ENCODE data around the gene HGD.

The HGD gene

GRCh38 chr3:120659285-120659684 is 22.8 kb downstream of the HGD start:
- H3K27ac ChIP-seq (ENCODE audit: low read depth, low read length) = no peak overlapping the region
- H3K27me3 ChIP-seq (ENCODE audit: control insufficient read depth in 5 of 5, insufficient read depth in 4 of 5, low read length in 5 of 5) = no peaks in the 10 kb centered on the region
- no peak overlapping the region for H3K9ac ChIP-seq (ENCODE audit: low read length in 5 of 5)
- H3K36me3 ChIP-seq (ENCODE audit: control insufficient read depth in 5 of 5, insufficient read depth in 5 of 5, low read length in 5 of 5) = no peaks in the 10 kb centered on the region
- H3K9me3 ChIP-seq (ENCODE audit: control insufficient read depth in 5 of 5, low read length in 5 of 5) = no peaks in the 10 kb centered on the region
- H3K4me1 ChIP-seq (ENCODE audit: control insufficient read depth in 5 of 5, insufficient read depth in 5 of 5, low read length in 5 of 5) = peaks cover 0 to 5% (median 0%) of the 10 kb centered on the region in 5 donors
- no peak overlapping the region for H3K4me3 ChIP-seq (ENCODE audit: low read depth in 1 of 5, low read length in 5 of 5)

- H3K27me3 ChIP-seq (ENCODE audit: control insufficient read depth in 5 of 5, insufficient read depth in 4 of 5, low read length in 5 of 5) = no peaks in the 10 kb centered on the region
- no peaks in the 10 kb centered on the region for H3K36me3 ChIP-seq (ENCODE audit: control insufficient read depth in 5 of 5, insufficient read depth in 5 of 5, low read length in 5 of 5)
- H3K4me1 ChIP-seq (ENCODE audit: control insufficient read depth in 5 of 5, insufficient read depth in 5 of 5, low read length in 5 of 5) = no peaks in the 10 kb centered on the region
- no peaks in the 10 kb centered on the region for H3K9me3 ChIP-seq (ENCODE audit: control insufficient read depth in 5 of 5, low read length in 5 of 5)
- H3K27ac ChIP-seq (ENCODE audit: low read depth, low read length) = no peak overlapping the region
- H3K9ac ChIP-seq (ENCODE audit: low read length in 5 of 5) = no peak overlapping the region
- H3K4me3 ChIP-seq (ENCODE audit: low read depth in 1 of 5, low read length in 5 of 5) = no peak overlapping the region
Observed at GRCh38 chr3:120652896-120653545, 29.0 kb downstream of the HGD start.

GRCh38 chr3:120652281-120652680 is 29.8 kb downstream of the HGD start:
- no peaks in the 10 kb centered on the region for H3K4me1 ChIP-seq (ENCODE audit: control insufficient read depth in 5 of 5, insufficient read depth in 5 of 5, low read length in 5 of 5)
- H3K36me3 ChIP-seq (ENCODE audit: control insufficient read depth in 5 of 5, insufficient read depth in 5 of 5, low read length in 5 of 5) = no peaks in the 10 kb centered on the region
- no peak overlapping the region for H3K9ac ChIP-seq (ENCODE audit: low read length in 5 of 5)
- H3K27ac ChIP-seq (ENCODE audit: low read depth, low read length) = no peak overlapping the region
- no peaks in the 10 kb centered on the region for H3K27me3 ChIP-seq (ENCODE audit: control insufficient read depth in 5 of 5, insufficient read depth in 4 of 5, low read length in 5 of 5)
- H3K4me3 ChIP-seq (ENCODE audit: low read depth in 1 of 5, low read length in 5 of 5) = no peak overlapping the region
- H3K9me3 ChIP-seq (ENCODE audit: control insufficient read depth in 5 of 5, low read length in 5 of 5) = no peaks in the 10 kb centered on the region

- Histone ChIP-seq H3K4me3 (ENCODE audit: low read depth in 1 of 5, low read length in 5 of 5) (no peak overlapping the region), H3K27ac (ENCODE audit: low read depth, low read length) (no peak overlapping the region), H3K4me1 (ENCODE audit: control insufficient read depth in 5 of 5, insufficient read depth in 5 of 5, low read length in 5 of 5) (no peaks in the 10 kb centered on the region), H3K9ac (ENCODE audit: low read length in 5 of 5) (no peak overlapping the region), H3K9me3 (ENCODE audit: control insufficient read depth in 5 of 5, low read length in 5 of 5) (no peaks in the 10 kb centered on the region), H3K27me3 (ENCODE audit: control insufficient read depth in 5 of 5, insufficient read depth in 4 of 5, low read length in 5 of 5) (no peaks in the 10 kb centered on the region), H3K36me3 (ENCODE audit: control insufficient read depth in 5 of 5, insufficient read depth in 5 of 5, low read length in 5 of 5) (no peaks in the 10 kb centered on the region)
Observed at GRCh38 chr3:120650311-120650710, 31.7 kb downstream of the HGD start.

GRCh38 chr3:120649830-120650233 is 32.2 kb downstream of the HGD start:
- no peak overlapping the region for H3K9ac ChIP-seq (ENCODE audit: low read length in 5 of 5)
- H3K36me3 ChIP-seq (ENCODE audit: control insufficient read depth in 5 of 5, insufficient read depth in 5 of 5, low read length in 5 of 5) = no peaks in the 10 kb centered on the region
- H3K4me3 ChIP-seq (ENCODE audit: low read depth in 1 of 5, low read length in 5 of 5) = no peak overlapping the region
- no peaks in the 10 kb centered on the region for H3K27me3 ChIP-seq (ENCODE audit: control insufficient read depth in 5 of 5, insufficient read depth in 4 of 5, low read length in 5 of 5)
- peaks cover 0 to 3% (median 0%) of the 10 kb centered on the region in 5 donors for H3K4me1 ChIP-seq (ENCODE audit: control insufficient read depth in 5 of 5, insufficient read depth in 5 of 5, low read length in 5 of 5)
- no peaks in the 10 kb centered on the region for H3K9me3 ChIP-seq (ENCODE audit: control insufficient read depth in 5 of 5, low read length in 5 of 5)
- no peak overlapping the region for H3K27ac ChIP-seq (ENCODE audit: low read depth, low read length)

GRCh38 chr3:120648290-120648689 is 33.7 kb downstream of the HGD start:
- Histone ChIP-seq H3K9ac (ENCODE audit: low read length in 5 of 5) (no peak overlapping the region), H3K4me3 (ENCODE audit: low read depth in 1 of 5, low read length in 5 of 5) (no peak overlapping the region), H3K27ac (ENCODE audit: low read depth, low read length) (no peak overlapping the region), H3K4me1 (ENCODE audit: control insufficient read depth in 5 of 5, insufficient read depth in 5 of 5, low read length in 5 of 5) (peaks cover 0 to 5% (median 0%) of the 10 kb centered on the region in 5 donors), H3K27me3 (ENCODE audit: control insufficient read depth in 5 of 5, insufficient read depth in 4 of 5, low read length in 5 of 5) (no peaks in the 10 kb centered on the region), H3K36me3 (ENCODE audit: control insufficient read depth in 5 of 5, insufficient read depth in 5 of 5, low read length in 5 of 5) (no peaks in the 10 kb centered on the region), H3K9me3 (ENCODE audit: control insufficient read depth in 5 of 5, low read length in 5 of 5) (no peaks in the 10 kb centered on the region)

- no peak overlapping the region for H3K27ac ChIP-seq (ENCODE audit: low read depth, low read length)
- H3K4me1 ChIP-seq (ENCODE audit: control insufficient read depth in 5 of 5, insufficient read depth in 5 of 5, low read length in 5 of 5) = peaks cover 0 to 11% (median 0%) of the 10 kb centered on the region in 5 donors
- no peaks in the 10 kb centered on the region for H3K27me3 ChIP-seq (ENCODE audit: control insufficient read depth in 5 of 5, insufficient read depth in 4 of 5, low read length in 5 of 5)
- no peaks in the 10 kb centered on the region for H3K36me3 ChIP-seq (ENCODE audit: control insufficient read depth in 5 of 5, insufficient read depth in 5 of 5, low read length in 5 of 5)
- no peaks in the 10 kb centered on the region for H3K9me3 ChIP-seq (ENCODE audit: control insufficient read depth in 5 of 5, low read length in 5 of 5)
- H3K9ac ChIP-seq (ENCODE audit: low read length in 5 of 5) = no peak overlapping the region
- no peak overlapping the region for H3K4me3 ChIP-seq (ENCODE audit: low read depth in 1 of 5, low read length in 5 of 5)
Observed at GRCh38 chr3:120646771-120647432, 35.1 kb downstream of the HGD start.

GRCh38 chr3:120645083-120645845 is 36.8 kb downstream of the HGD start:
- Histone ChIP-seq H3K36me3 (ENCODE audit: control insufficient read depth in 5 of 5, insufficient read depth in 5 of 5, low read length in 5 of 5) (no peaks in the 10 kb centered on the region), H3K4me1 (ENCODE audit: control insufficient read depth in 5 of 5, insufficient read depth in 5 of 5, low read length in 5 of 5) (peaks cover 0 to 16% (median 7%) of the 10 kb centered on the region in 5 donors), H3K9me3 (ENCODE audit: control insufficient read depth in 5 of 5, low read length in 5 of 5) (no peaks in the 10 kb centered on the region), H3K27ac (ENCODE audit: low read depth, low read length) (no peak overlapping the region), H3K4me3 (ENCODE audit: low read depth in 1 of 5, low read length in 5 of 5) (no peak overlapping the region), H3K27me3 (ENCODE audit: control insufficient read depth in 5 of 5, insufficient read depth in 4 of 5, low read length in 5 of 5) (no peaks in the 10 kb centered on the region), H3K9ac (ENCODE audit: low read length in 5 of 5) (no peak overlapping the region)

- no peak overlapping the region for H3K27ac ChIP-seq (ENCODE audit: low read depth, low read length)
- H3K27me3 ChIP-seq (ENCODE audit: control insufficient read depth in 5 of 5, insufficient read depth in 4 of 5, low read length in 5 of 5) = no peaks in the 10 kb centered on the region
- peaks cover 0 to 20% (median 9%) of the 10 kb centered on the region in 5 donors for H3K4me1 ChIP-seq (ENCODE audit: control insufficient read depth in 5 of 5, insufficient read depth in 5 of 5, low read length in 5 of 5)
Observed at GRCh38 chr3:120642368-120642948, 39.6 kb downstream of the HGD start.

More at GRCh38 chr3:120642368-120642948, 39.6 kb downstream of the HGD start:
- H3K4me3 ChIP-seq (ENCODE audit: low read depth in 1 of 5, low read length in 5 of 5) = no peak overlapping the region
- H3K9ac ChIP-seq (ENCODE audit: low read length in 5 of 5) = no peak overlapping the region
- no peaks in the 10 kb centered on the region for H3K36me3 ChIP-seq (ENCODE audit: control insufficient read depth in 5 of 5, insufficient read depth in 5 of 5, low read length in 5 of 5)
- H3K9me3 ChIP-seq (ENCODE audit: control insufficient read depth in 5 of 5, low read length in 5 of 5) = no peaks in the 10 kb centered on the region

Data from subcutaneous abdominal adipose tissue (tissue), 5 donors.